ENCODE measurements around the gene KCND2. TPM values are rescaled to one million over a fixed set of nuclear protein-coding genes. Genes with fewer than 3 reads are reported as not detected.

Gene KCND2
- total and polyA plus RNA-seq, 2 of the 8 experiments (the other 6 are each of a cell fraction or from before 2014, with no cell fraction given): 4.6 to 7.7 TPM

GRCh38 chr7:120725376-120726039 lies 452.5 kb downstream of the KCND2 start:
- Histone ChIP-seq H3K79me1 (ENCODE audit: low read depth, low read length) (no peaks in the 10 kb centered on the region), H2BK15ac (ENCODE audit: low read length) (no peak overlapping the region), H3K4me2 (ENCODE audit: insufficient read depth in 1 of 2, low read depth in 2 of 2, low read length in 2 of 2) (no peak overlapping the region), H2BK20ac (ENCODE audit: low read length) (no peak overlapping the region), H2AK5ac (ENCODE audit: low read depth, low read length) (no peak overlapping the region), H3K9me3 (ENCODE audit: insufficient read depth in 2 of 2, low read depth in 1 of 2, low read length in 1 of 2) (no peaks in the 10 kb centered on the region), H2BK5ac (ENCODE audit: low read depth, low read length) (no peak overlapping the region), H3K4me3 (ENCODE audit: extremely low read depth in 1 of 4, insufficient read depth in 2 of 4, low read depth in 3 of 4, low read length in 4 of 4) (no peak overlapping the region), H3K14ac (ENCODE audit: insufficient read length) (no peak overlapping the region), H2AFZ (ENCODE audit: low read length) (no peak overlapping the region), H4K8ac (ENCODE audit: extremely low read depth, insufficient read depth, low read length) (no peak overlapping the region), H4K5ac (ENCODE audit: insufficient read length, low read depth, low read length) (no peak overlapping the region), H3K23ac (ENCODE audit: insufficient read length) (no peak overlapping the region), H3K36me3 (ENCODE audit: control insufficient read depth in 2 of 4, insufficient read depth in 4 of 4, low read length in 3 of 4) (no peaks in the 10 kb centered on the region), H3K4me1 (replicated peaks in 1 of 4; ENCODE audit: control insufficient read depth in 3 of 4, insufficient read depth in 4 of 4, low read length in 3 of 4) (peaks cover 0 to 4% (median 2%) of the 10 kb centered on the region in 4 experiments; a peak in 1 of 7 replicates), H3K79me2 (ENCODE audit: control insufficient read depth in 1 of 2, insufficient read depth in 2 of 2, low read length in 2 of 2) (no peaks in the 10 kb centered on the region), H2BK120ac (replicated peaks; ENCODE audit: low read depth, low read length) (no peak overlapping the region), H4K20me1 (replicated peaks in 1 of 2; ENCODE audit: control insufficient read depth in 1 of 2, insufficient read depth in 2 of 2, low read length in 2 of 2) (no peaks in the 10 kb centered on the region), H3K4ac (replicated peaks; ENCODE audit: insufficient read length, low read depth, low read length) (no peak overlapping the region), H3K56ac (replicated peaks; ENCODE audit: insufficient read length, low read depth, low read length) (no peak overlapping the region), H3K18ac (ENCODE audit: extremely low read depth, low read length) (no peak overlapping the region), H2BK12ac (ENCODE audit: low read depth, low read length) (no peak overlapping the region), H4K91ac (replicated peaks; ENCODE audit: insufficient read length, low read length) (no peak overlapping the region), H3K9ac (replicated peaks in 1 of 4; ENCODE audit: extremely low read depth in 1 of 4, low read depth in 3 of 4, low read length in 3 of 4) (no peak overlapping the region), H3K27me3 (replicated peaks in 1 of 4; ENCODE audit: control insufficient read depth in 3 of 4, extremely low read depth in 1 of 4, insufficient read depth in 3 of 4, low read length in 3 of 4) (no peaks in the 10 kb centered on the region), H3K23me2 (ENCODE audit: low read depth, low read length) (no peaks in the 10 kb centered on the region), H3K27ac (ENCODE audit: low read depth, low read length) (no peak overlapping the region)
- CTCF ChIA-PET (ENCODE audit: partially characterized antibody): interaction anchor here (0.6 to 3.7 kb wide), 28 partner anchors 8 to 790 kb away, joined by 3 to 19 read pairs (median 4); partner anchors contain the start of gene KCND2
- 63% methylated on average over 10 of the region's 10 CpGs; no CpG with 5 or more reads in 1 of the 2 experiments for WGBS, 2 experiments (ENCODE audit: extremely low coverage in 1 of 2, insufficient coverage in 1 of 2, insufficient read length in 1 of 2, insufficient replicate concordance in 2 of 2, low coverage in 1 of 2, low lambda C conversion rate in 2 of 2, missing lambda C conversion rate in 1 of 2)
- POLR2A ChIA-PET (ENCODE audit: partially characterized antibody): no interaction called here
- no peak for DNase-seq (ENCODE audit: low read depth in 1 of 2, low spot score in 2 of 2)
- FAIRE-seq: peak; percentile 62
- TF ChIP-seq CTCF (IDR thresholded peaks at IDR 0.05; ENCODE audit: control extremely low read depth in 1 of 3, insufficient read depth in 1 of 3, low read depth in 1 of 3, low read length in 3 of 3) (peak in 2 of 3 experiments; percentile 44 to 47; a peak in 2 of 4 replicates), NRF1 (IDR thresholded peaks at IDR 0.05; ENCODE audit: low read depth, low read length) (no peak)
